OCI-LY7 (cell line): ENCODE data around the gene INO80D. TPM values are rescaled to one million over a fixed set of nuclear protein-coding genes. Genes with fewer than 3 reads are reported as not detected.
A peak's percentile ranks its signal among the peaks of the same experiment; 100 is the strongest.

Source experiments
- BruUV-seq: library from RNA; stranded (reverse); fragments of 400-500 nt; replicated peaks from 2 replicates; lab custom pipeline; 2021; lab: Mats Ljungman, UMichigan
- CTCF ChIA-PET: fragments of 300-600 bp; sonication (Branson Sonifier 250); formaldehyde crosslinking; loops from one replicate; lab custom pipeline; 2022; ENCODE audit warnings: antibody characterized with exemption; ENCODE audit not compliant: unreplicated experiment; lab: Charles Lee
- POLR2A ChIA-PET: fragments of 300-600 bp; sonication (Branson Sonifier 250); formaldehyde crosslinking; loops from one replicate; lab custom pipeline; 2022; ENCODE audit warnings: antibody characterized with exemption; lab: Charles Lee
- DNase-seq: peaks from one replicate; pipeline ENCODE4 v3.0.0-alpha.2; 2015; ENCODE audit warnings: low spot score
- H2AFZ ChIP-seq: fragments of 200-600 bp; sonication (generic), shearing (Covaris generic); 2 replicates; pipeline ENCODE4 v1.6.1; 2014; ENCODE audit warnings: mild to moderate bottlenecking, antibody characterized with exemption, low read length, moderate library complexity
- H3K27ac ChIP-seq: fragments of 200-600 bp; sonication (generic); 2 replicates; pipeline ENCODE4 v1.5.1; 2014; ENCODE audit warnings: mixed run types, low read depth, mild to moderate bottlenecking, moderate library complexity, low read length, inconsistent platforms; ENCODE audit not compliant: poor library complexity, severe bottlenecking
- H3K36me3 ChIP-seq: fragments of 200-600 bp; sonication (generic); 2 replicates; pipeline ENCODE4 v1.6.1; 2014; ENCODE audit warnings: mild to moderate bottlenecking, antibody characterized with exemption, low read length, moderate library complexity, mixed read lengths; ENCODE audit not compliant: insufficient read depth
- H3K4me1 ChIP-seq: fragments of 200-600 bp; sonication (generic); 2 replicates; pipeline ENCODE4 v1.5.1; 2014; ENCODE audit warnings: mild to moderate bottlenecking, low read length; ENCODE audit not compliant: insufficient read depth, poor library complexity, severe bottlenecking
- H3K4me2 ChIP-seq: fragments of 200-600 bp; sonication (generic); 2 replicates; pipeline ENCODE4 v1.6.1; 2014; ENCODE audit warnings: mild to moderate bottlenecking, low read length
- H3K4me3 ChIP-seq: fragments of 200-600 bp; sonication (generic); 2 replicates; pipeline ENCODE4 v1.5.1; 2014; ENCODE audit warnings: mild to moderate bottlenecking, low read depth, low read length; ENCODE audit not compliant: poor library complexity, severe bottlenecking
- H3K79me2 ChIP-seq: fragments of 200-600 bp; sonication (generic); 2 replicates; pipeline ENCODE4 v1.6.1; 2016; ENCODE audit warnings: low read depth, mild to moderate bottlenecking, low read length, moderate library complexity, mixed read lengths; ENCODE audit not compliant: insufficient read depth
- H3K9me2 ChIP-seq: fragments of 200-600 bp; sonication (generic); 2 replicates; pipeline ENCODE4 v1.6.1; 2016; ENCODE audit warnings: mild to moderate bottlenecking, low read length, mixed read lengths; ENCODE audit not compliant: insufficient read depth
- H3K9me3 ChIP-seq: fragments of 200-600 bp; sonication (generic); 2 replicates; pipeline ENCODE4 v1.6.1; 2014; ENCODE audit warnings: mild to moderate bottlenecking, mixed run types, low read length, mixed read lengths
- H4K20me1 ChIP-seq: fragments of 200-600 bp; sonication (generic); 2 replicates; pipeline ENCODE4 v1.6.1; 2014; ENCODE audit warnings: mild to moderate bottlenecking, antibody characterized with exemption, low read length, moderate library complexity, mixed read lengths; ENCODE audit not compliant: insufficient read depth
- CTCF ChIP-seq: fragments of 200-600 bp; sonication (generic); conservative IDR thresholded peaks from 2 replicates; pipeline ENCODE4 v1.5.1; 2014; ENCODE audit warnings: mild to moderate bottlenecking, antibody characterized with exemption, low read length, moderate library complexity, mixed read lengths
- EZH2phosphoT487 ChIP-seq: fragments of 200-600 bp; sonication (generic); IDR thresholded peaks from 2 replicates; pipeline ENCODE4 v1.6.1; 2018; ENCODE audit warnings: low read depth, borderline replicate concordance, mild to moderate bottlenecking, mixed run types, antibody characterized with exemption, low read length, moderate library complexity, mixed read lengths
- intact Hi-C: fragments of 100-400 bp; cut with micrococcal nuclease; formaldehyde crosslinking; loops from one replicate; pipeline ENCODE4 v1.10.0; 2022; ENCODE audit not compliant: unreplicated experiment
- total RNA-seq, 2 experiments: library from RNA; depleted of rRNA in 1 of 2; stranded (reverse); fragments of >200 nt in 1 of 2; shearing (Covaris generic) in 1 of 2; gene quantifications; 2 replicates each; pipeline ENCODE4 v1.2.3, GENCODE V29; 2014 to 2022

INO80D gene
- total RNA-seq, 2 experiments from 2014 or later = 14.2 to 21.6 TPM

- no peak overlapping the region for H3K27ac ChIP-seq
- peaks cover 12% of the 10 kb centered on the region for H3K79me2 ChIP-seq
- H3K9me3 ChIP-seq = no peaks in the 10 kb centered on the region
- H3K4me2 ChIP-seq = no peak overlapping the region
- no peak overlapping the region for H2AFZ ChIP-seq
- BruUV-seq = no TSS peak
- peaks cover 2% of the 10 kb centered on the region for H3K4me1 ChIP-seq
- H3K9me2 ChIP-seq = no peaks in the 10 kb centered on the region
- no peak overlapping the region for H3K4me3 ChIP-seq
- TF ChIP-seq EZH2phosphoT487 (no peak), CTCF (no peak)
- ChIA-PET POLR2A (no interaction called here), CTCF (no interaction called here)
- H4K20me1 ChIP-seq = no peaks in the 10 kb centered on the region
- peaks cover 14% of the 10 kb centered on the region; the same call in 1 of the 2 replicates for H3K36me3 ChIP-seq
- intact Hi-C loops = no loop called here
- DNase-seq = no peak
These were observed 6.3 kb upstream of the INO80D start for GRCh38 chr2:206092297-206092696.

GRCh38 chr2:206088248-206088647 lies 2.3 kb upstream of the INO80D start:
- no peak for TF ChIP-seq EZH2phosphoT487
- no peak for TF ChIP-seq CTCF
- H3K79me2 ChIP-seq = peaks cover 42% of the 10 kb centered on the region
- no peaks in the 10 kb centered on the region for H3K9me2 ChIP-seq
- intact Hi-C loops = loop anchor here (10.0 kb wide), 1 partner anchor 383 kb away; no protein-coding TSS in a partner anchor
- H3K4me3 ChIP-seq = no peak overlapping the region
- no peak overlapping the region for H2AFZ ChIP-seq
- H3K4me1 ChIP-seq = peaks cover 8% of the 10 kb centered on the region
- peaks cover 14% of the 10 kb centered on the region; the same call in 1 of the 2 replicates for H3K36me3 ChIP-seq
- H3K27ac ChIP-seq = no peak overlapping the region
- BruUV-seq = no TSS peak
- no peak overlapping the region; the same call in 1 of the 2 replicates for H3K4me2 ChIP-seq
- H3K9me3 ChIP-seq = no peaks in the 10 kb centered on the region
- no peaks in the 10 kb centered on the region for H4K20me1 ChIP-seq
- DNase-seq = no peak
- ChIA-PET POLR2A (interaction anchor here (0.9 to 3.1 kb wide), 3 partner anchors 9 to 44 kb away, joined by 3 to 18 read pairs (median 4); no protein-coding TSS in a partner anchor), CTCF (no interaction called here)

- Histone ChIP-seq H3K79me2 (peaks cover 55% of the 10 kb centered on the region), H3K27ac (peak overlapping the region; percentile 94), H3K4me1 (peaks cover 19% of the 10 kb centered on the region), H3K4me3 (peak overlapping the region; percentile 92), H2AFZ (peak overlapping the region; percentile 67), H3K4me2 (peak overlapping the region; percentile 74), H3K9me2 (no peaks in the 10 kb centered on the region), H4K20me1 (no peaks in the 10 kb centered on the region), H3K36me3 (peaks cover 14% of the 10 kb centered on the region; the same call in 1 of the 2 replicates), H3K9me3 (no peaks in the 10 kb centered on the region)
- ChIA-PET CTCF (no interaction called here), POLR2A (interaction anchor here (0.6 to 3.1 kb wide), 8 partner anchors 10 to 187 kb away, joined by 3 to 18 read pairs (median 3); no protein-coding TSS in a partner anchor)
- DNase-seq = peak; percentile 32
- BruUV-seq = TSS peak; percentile 80
- intact Hi-C loops = loop anchor here (1.0 to 10.0 kb wide), 2 partner anchors 72 to 382 kb away; partner anchors contain the start of genes EEF1B2 and NDUFS1
- TF ChIP-seq EZH2phosphoT487 (no peak), CTCF (no peak)
These were observed 859 bp upstream of the INO80D start for GRCh38 chr2:206086716-206087350.
